Stimulated activated CD8-positive, alpha-beta memory T cell treated with anti-CD3 and anti-CD28 coated beads, Interleukin-7, amount 100 ng/mL, for 48 hours (primary cell): ENCODE measurements around the gene GRID1.

ENCODE experiments used
- DNase-seq, 2 donors: peaks; one replicate each; pipeline ENCODE4 v3.0.0-alpha.2; 2020; ENCODE audit warnings: low read depth in 1 of 2; ENCODE audit errors: extremely low read depth in 1 of 2

GRID1 gene

GRCh38 chr10:86371116-86371515, 4.5 kb upstream of the GRID1 start:
- DNase-seq = no peak

- DNase-seq = no peak
These were observed 3.5 kb upstream of the GRID1 start for GRCh38 chr10:86370006-86370585.

GRCh38 chr10:86368987-86369386, 2.4 kb upstream of the GRID1 start:
- no peak for DNase-seq

GRCh38 chr10:86368046-86368445, 1.5 kb upstream of the GRID1 start:
- no peak for DNase-seq

- DNase-seq = no peak
These were observed 757 bp upstream of the GRID1 start for GRCh38 chr10:86367152-86367951.

GRCh38 chr10:86366902-86367151, 232 bp upstream of the GRID1 start:
- DNase-seq = no peak

GRCh38 chr10:86365346-86366032, 1.1 kb downstream of the GRID1 start:
- DNase-seq = no peak

- DNase-seq = no peak
These were observed 1.9 kb downstream of the GRID1 start for GRCh38 chr10:86364491-86365345.

GRCh38 chr10:86363833-86364490, 2.6 kb downstream of the GRID1 start:
- no peak for DNase-seq

- no peak for DNase-seq
These were observed 3.3 kb downstream of the GRID1 start for GRCh38 chr10:86363184-86363832.

- DNase-seq = no peak
These were observed 3.9 kb downstream of the GRID1 start for GRCh38 chr10:86362586-86363183.

GRCh38 chr10:86362129-86362527, 4.5 kb downstream of the GRID1 start:
- DNase-seq = no peak

GRCh38 chr10:86361156-86362128, 5.2 kb downstream of the GRID1 start:
- no peak for DNase-seq

GRCh38 chr10:86360657-86361056, 5.9 kb downstream of the GRID1 start:
- DNase-seq = no peak

GRCh38 chr10:86359954-86360353, 6.6 kb downstream of the GRID1 start:
- no peak for DNase-seq

- no peak for DNase-seq
These were observed 7.5 kb downstream of the GRID1 start for GRCh38 chr10:86359111-86359510.

GRCh38 chr10:86357676-86358075, 8.9 kb downstream of the GRID1 start:
- DNase-seq = no peak

GRCh38 chr10:86357041-86357440, 9.6 kb downstream of the GRID1 start:
- DNase-seq = no peak

GRCh38 chr10:86356296-86356695, 10.3 kb downstream of the GRID1 start:
- DNase-seq = no peak
